Astrocyte (in vitro differentiated cells and primary cell): ENCODE data around the gene NTM. TPM values are rescaled to one million over a fixed set of nuclear protein-coding genes. Genes with fewer than 3 reads are reported as not detected.

Source experiments
- DNase-seq: peaks from one replicate; pipeline ENCODE4 v3.0.0-alpha.2; 2010; ENCODE audit warnings: low read depth
- FAIRE-seq: peaks from 2 replicates; lab custom pipeline; 2011; peaks lifted over from hg19 to GRCh38; lab: Jason Lieb, UNC
- H2AFZ ChIP-seq: 2 replicates; pipeline ENCODE4 v1.6.0; 2012; ENCODE audit warnings: low read depth, low read length, inconsistent platforms
- H3K27ac ChIP-seq: 2 replicates; pipeline ENCODE4 v1.5.1; 2011; ENCODE audit warnings: low read depth, low read length, inconsistent platforms
- H3K27me3 ChIP-seq: 2 replicates; pipeline ENCODE4 v1.6.0; 2011; ENCODE audit warnings: low read length, inconsistent platforms; ENCODE audit not compliant: insufficient read depth
- H3K36me3 ChIP-seq: 2 replicates; pipeline ENCODE4 v1.5.1; 2011; ENCODE audit warnings: low read length, inconsistent platforms; ENCODE audit not compliant: insufficient read depth
- H3K4me1 ChIP-seq: 2 replicates; pipeline ENCODE4 v1.5.1; 2011; ENCODE audit warnings: low read length, inconsistent platforms; ENCODE audit not compliant: insufficient read depth
- H3K4me2 ChIP-seq: 2 replicates; pipeline ENCODE4 v1.6.0; 2012; ENCODE audit warnings: low read length, inconsistent platforms
- H3K4me3 ChIP-seq: 2 replicates; pipeline ENCODE4 v1.5.1; 2011; ENCODE audit warnings: low read depth, mild to moderate bottlenecking, low read length, inconsistent platforms; ENCODE audit not compliant: insufficient read depth
- H3K79me2 ChIP-seq: 2 replicates; pipeline ENCODE4 v1.6.0; 2012; ENCODE audit warnings: mild to moderate bottlenecking, low read length, inconsistent platforms; ENCODE audit not compliant: insufficient read depth
- H3K9ac ChIP-seq: 2 replicates; pipeline ENCODE4 v1.6.0; 2012; ENCODE audit warnings: mild to moderate bottlenecking, low read length, inconsistent platforms
- H3K9me3 ChIP-seq: 2 replicates; pipeline ENCODE4 v1.5.1; 2012; ENCODE audit warnings: low read depth, mild to moderate bottlenecking, low read length, inconsistent platforms; ENCODE audit not compliant: insufficient read depth
- H4K20me1 ChIP-seq: 2 replicates; pipeline ENCODE4 v1.6.0; 2012; ENCODE audit warnings: low read length, inconsistent platforms; ENCODE audit not compliant: insufficient read depth
- H3K27ac Mint-ChIP-seq: one replicate; pipeline ENCODE4 v1.8.0; 2021; ENCODE audit warnings: mild to moderate bottlenecking, mixed read lengths; ENCODE audit not compliant: unreplicated experiment
- H3K27me3 Mint-ChIP-seq: one replicate; pipeline ENCODE4 v1.8.0; 2021; ENCODE audit warnings: low read depth, mixed read lengths; ENCODE audit not compliant: unreplicated experiment
- H3K36me3 Mint-ChIP-seq: one replicate; pipeline ENCODE4 v1.8.0; 2021; ENCODE audit warnings: low read depth, mixed read lengths; ENCODE audit not compliant: unreplicated experiment
- H3K4me1 Mint-ChIP-seq: one replicate; pipeline ENCODE4 v1.8.0; 2021; ENCODE audit warnings: low read depth, mixed read lengths; ENCODE audit not compliant: unreplicated experiment
- H3K4me3 Mint-ChIP-seq: one replicate; pipeline ENCODE4 v1.8.0; 2021; ENCODE audit warnings: mild to moderate bottlenecking, moderate library complexity, mixed read lengths; ENCODE audit not compliant: unreplicated experiment
- H3K9me3 Mint-ChIP-seq: one replicate; pipeline ENCODE4 v1.8.0; 2021; ENCODE audit warnings: mild to moderate bottlenecking, mixed read lengths; ENCODE audit not compliant: unreplicated experiment
- CTCF ChIP-seq: IDR thresholded peaks from 2 replicates; pipeline ENCODE4 v1.5.1; 2011; ENCODE audit warnings: low read depth, mild to moderate bottlenecking, inconsistent platforms, low read length, moderate library complexity; ENCODE audit not compliant: insufficient read depth
- EZH2 ChIP-seq: IDR thresholded peaks from 2 replicates; pipeline ENCODE4 v1.6.1; 2012; ENCODE audit warnings: mild to moderate bottlenecking, low read length, inconsistent platforms; ENCODE audit not compliant: insufficient read depth
- total RNA-seq: library from RNA; stranded (reverse); gene quantifications from 2 replicates; pipeline ENCODE4 v1.2.1, GENCODE V29; 2021

Gene NTM
- total RNA-seq, 1 donor from 2014 or later = 98.2 TPM

- no peaks in the 10 kb centered on the region for H3K4me1 ChIP-seq
- no peak for DNase-seq
- no peaks in the 10 kb centered on the region for H3K27me3 ChIP-seq
- Mint-ChIP-seq H3K27me3 (no peaks in the 10 kb centered on the region), H3K4me3 (no peak overlapping the region), H3K4me1 (peaks cover 13% of the 10 kb centered on the region), H3K27ac (no peak overlapping the region), H3K36me3 (no peaks in the 10 kb centered on the region), H3K9me3 (no peaks in the 10 kb centered on the region)
- H3K4me3 ChIP-seq = no peak overlapping the region
- peaks cover 35% of the 10 kb centered on the region for H4K20me1 ChIP-seq
- TF ChIP-seq EZH2 = no peak
- no peak for TF ChIP-seq CTCF
- peaks cover 24% of the 10 kb centered on the region for H3K79me2 ChIP-seq
- H3K9ac ChIP-seq = no peak overlapping the region
- no peaks in the 10 kb centered on the region for H3K36me3 ChIP-seq
- no peaks in the 10 kb centered on the region for H3K9me3 ChIP-seq
- H3K27ac ChIP-seq = no peak overlapping the region
- H3K4me2 ChIP-seq = no peak overlapping the region
- no peak overlapping the region for H2AFZ ChIP-seq
- no peak for FAIRE-seq
These were observed 914.2 kb downstream of the NTM start for GRCh38 chr11:132284611-132285010.

GRCh38 chr11:132285631-132286030 lies 915.2 kb downstream of the NTM start:
- no peak overlapping the region for H3K9ac ChIP-seq
- no peak overlapping the region for H3K27ac ChIP-seq
- no peaks in the 10 kb centered on the region for H3K36me3 ChIP-seq
- H3K79me2 ChIP-seq = peaks cover 20% of the 10 kb centered on the region
- Mint-ChIP-seq H3K27ac (no peak overlapping the region), H3K27me3 (no peaks in the 10 kb centered on the region), H3K4me1 (peaks cover 12% of the 10 kb centered on the region), H3K4me3 (no peak overlapping the region), H3K9me3 (no peaks in the 10 kb centered on the region), H3K36me3 (no peaks in the 10 kb centered on the region)
- TF ChIP-seq CTCF = no peak
- TF ChIP-seq EZH2 = no peak
- FAIRE-seq (no peak), DNase-seq (no peak)
- no peak overlapping the region for H3K4me2 ChIP-seq
- H3K4me3 ChIP-seq = no peak overlapping the region
- H4K20me1 ChIP-seq = peaks cover 37% of the 10 kb centered on the region
- no peaks in the 10 kb centered on the region for H3K4me1 ChIP-seq
- H3K27me3 ChIP-seq = no peaks in the 10 kb centered on the region
- H2AFZ ChIP-seq = no peak overlapping the region
- no peaks in the 10 kb centered on the region for H3K9me3 ChIP-seq

- Histone ChIP-seq H3K27me3 (no peaks in the 10 kb centered on the region), H2AFZ (no peak overlapping the region), H3K27ac (no peak overlapping the region), H3K79me2 (peaks cover 22% of the 10 kb centered on the region), H3K4me2 (no peak overlapping the region), H4K20me1 (peaks cover 37% of the 10 kb centered on the region), H3K36me3 (no peaks in the 10 kb centered on the region), H3K9ac (no peak overlapping the region), H3K4me3 (no peak overlapping the region), H3K9me3 (no peaks in the 10 kb centered on the region), H3K4me1 (no peaks in the 10 kb centered on the region)
- H3K27ac Mint-ChIP-seq = no peak overlapping the region
- H3K9me3 Mint-ChIP-seq = no peaks in the 10 kb centered on the region
- FAIRE-seq (no peak), DNase-seq (no peak)
- no peak overlapping the region for H3K4me3 Mint-ChIP-seq
- TF ChIP-seq EZH2 (no peak), CTCF (no peak)
- H3K4me1 Mint-ChIP-seq = peaks cover 12% of the 10 kb centered on the region
- no peaks in the 10 kb centered on the region for H3K27me3 Mint-ChIP-seq
- H3K36me3 Mint-ChIP-seq = no peaks in the 10 kb centered on the region
These were observed 915.7 kb downstream of the NTM start for GRCh38 chr11:132286106-132286505.
